H7 (cell line): ENCODE data around the gene SSC4D. TPM values are rescaled to one million over a fixed set of nuclear protein-coding genes. Genes with fewer than 3 reads are reported as not detected.
"Not testable (repeated sequence)": the region's sequence is repeated elsewhere in the genome, so short reads cannot be mapped to it uniquely, and the experiment has no call there.

Experiments used
- DNase-seq: peaks from one replicate; pipeline ENCODE4 v3.0.0; 2012
- H3K27me3 ChIP-seq: 2 replicates; pipeline ENCODE4 v1.6.0; 2011; ENCODE audit warnings: mild to moderate bottlenecking, low read length; ENCODE audit not compliant: control insufficient read depth, insufficient read depth
- H3K36me3 ChIP-seq: replicated peaks from 2 replicates; pipeline ENCODE4 v1.5.1; 2011; ENCODE audit warnings: low read length; ENCODE audit not compliant: control insufficient read depth, insufficient read depth
- H3K4me3 ChIP-seq: 2 replicates; pipeline ENCODE4 v1.5.1; 2011; ENCODE audit warnings: low read depth, mild to moderate bottlenecking, control low read depth, low read length, moderate library complexity; ENCODE audit not compliant: insufficient read depth
- total RNA-seq: library from RNA; depleted of rRNA; stranded (reverse); fragments of >200 nt; shearing (Covaris generic); gene quantifications from 2 replicates; pipeline ENCODE4 v1.2.3, GENCODE V29; 2014

Gene SSC4D
- total RNA-seq, 1 experiment from 2014 or later = 19.6 TPM

DNA sequence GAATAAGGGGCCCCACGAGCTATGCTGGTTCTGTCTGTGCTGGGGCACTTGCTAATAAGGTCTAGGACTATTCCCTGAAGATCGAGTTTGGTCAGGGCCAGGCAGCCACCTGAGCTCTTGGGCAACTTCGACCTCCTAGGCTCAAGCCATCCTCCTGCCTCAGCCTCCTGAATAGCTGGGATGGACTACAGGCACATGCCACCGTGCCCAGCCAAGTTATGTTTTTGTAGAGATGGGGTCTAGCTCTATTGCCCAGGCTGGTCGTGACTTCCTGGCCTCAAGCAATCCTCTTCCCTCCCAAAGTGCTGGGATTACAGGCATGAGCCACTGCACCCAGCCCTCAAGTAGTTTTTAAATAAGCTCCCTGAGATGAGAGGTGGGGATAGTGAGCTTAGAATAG is 18.1 kb upstream of the SSC4D start:
- no peak for DNase-seq
- Histone ChIP-seq H3K4me3 (no peak overlapping the region), H3K27me3 (no peaks in the 10 kb centered on the region), H3K36me3 (no peaks in the 10 kb centered on the region)

- H3K27me3 ChIP-seq = no peaks in the 10 kb centered on the region
- no peak overlapping the region for H3K4me3 ChIP-seq
- no peaks in the 10 kb centered on the region for H3K36me3 ChIP-seq
- DNase-seq = peak; percentile 24
Measured at GRCh38 chr7:76426246-76426645, 16.7 kb upstream of the SSC4D start.

GRCh38 chr7:76425558-76425957 is 16.1 kb upstream of the SSC4D start:
- H3K36me3 ChIP-seq, DNase-seq, H3K27me3 ChIP-seq, H3K4me3 ChIP-seq: not testable (repeated sequence)

- Histone ChIP-seq H3K4me3 (no peak overlapping the region), H3K36me3 (no peaks in the 10 kb centered on the region), H3K27me3 (no peaks in the 10 kb centered on the region)
- DNase-seq = no peak
Measured at GRCh38 chr7:76425156-76425555, 15.7 kb upstream of the SSC4D start.

DNA sequence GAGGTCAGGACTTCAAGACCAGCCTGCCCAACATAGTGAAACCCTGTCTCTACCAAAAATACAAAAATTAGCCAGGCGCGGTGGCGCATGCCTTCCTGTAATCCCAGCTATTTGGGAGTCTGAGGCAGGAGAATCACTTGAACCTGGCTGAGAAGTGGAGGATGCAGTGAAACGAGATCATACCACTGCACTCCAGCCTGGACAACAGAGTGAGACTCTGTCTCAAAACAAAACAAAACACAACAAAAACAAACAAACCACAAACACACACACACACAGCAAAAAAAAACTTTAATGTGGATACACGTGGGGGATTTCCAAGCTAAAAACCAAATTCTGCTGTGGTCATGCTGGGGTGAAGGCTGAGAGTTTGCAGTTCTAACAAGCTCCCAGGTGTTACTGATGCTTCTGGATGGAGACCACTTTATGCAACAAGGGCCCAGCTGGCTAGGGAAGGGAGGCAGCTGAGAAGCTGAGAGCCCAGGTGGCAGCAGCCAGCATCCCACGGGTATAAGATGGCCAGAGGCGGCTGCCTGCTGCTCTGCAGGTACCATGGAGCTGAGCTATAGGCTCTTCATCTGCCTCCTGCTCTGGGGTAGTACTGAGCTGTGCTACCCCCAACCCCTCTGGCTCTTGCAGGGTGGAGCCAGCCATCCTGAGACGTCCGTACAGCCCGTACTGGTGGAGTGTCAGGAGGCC is 15.1 kb upstream of the SSC4D start, which contains the start of gene ZP3:
Gene ZP3, plus strand, starts transcription at position 538 of the 699 bp plus-strand sequence. Its CDS starts 15 bp downstream, at position 553.
- Histone ChIP-seq H3K27me3 (no peaks in the 10 kb centered on the region), H3K36me3 (no peaks in the 10 kb centered on the region), H3K4me3 (no peak within 1 kb of the TSS)
- DNase-seq = peak; percentile 26

DNA sequence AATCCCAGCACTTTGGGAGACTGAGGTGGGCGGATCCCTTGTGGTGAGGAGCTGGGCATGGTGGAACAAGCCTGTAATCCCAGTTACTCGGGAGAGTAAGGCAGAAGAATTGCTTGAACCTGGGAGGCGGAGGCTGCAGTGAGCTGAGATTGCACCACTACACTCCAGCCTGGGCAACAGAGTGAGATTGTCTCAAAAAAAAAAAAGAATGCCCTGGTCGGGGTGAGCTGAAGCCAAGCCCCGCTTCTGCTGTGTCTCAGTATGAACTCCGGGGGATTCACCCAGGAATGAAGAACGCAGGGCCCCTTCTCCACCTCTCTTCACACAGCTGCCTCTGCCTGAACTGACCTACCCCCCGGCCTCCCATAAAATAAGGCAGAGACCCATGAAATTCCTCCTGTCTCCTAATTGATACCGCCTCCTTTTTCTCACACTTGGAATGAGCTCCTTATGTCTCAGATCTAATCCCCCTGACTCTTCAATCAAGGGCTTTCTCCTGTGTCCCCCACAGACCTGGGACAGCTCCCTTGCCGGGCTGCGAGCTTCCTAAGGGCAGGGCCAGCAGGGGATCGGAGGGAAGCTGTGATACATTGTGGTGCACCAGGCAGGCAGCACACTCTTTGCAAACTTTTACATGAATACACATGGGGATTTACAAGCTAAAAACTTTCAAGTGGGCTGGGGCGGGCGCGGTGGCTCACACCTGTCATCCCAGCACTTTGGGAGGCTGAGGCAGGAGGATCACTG is 14.3 kb upstream of the SSC4D start:
- no peak overlapping the region for H3K4me3 ChIP-seq
- no peaks in the 10 kb centered on the region for H3K27me3 ChIP-seq
- peak; percentile 52 for DNase-seq
- H3K36me3 ChIP-seq = no peaks in the 10 kb centered on the region

DNA sequence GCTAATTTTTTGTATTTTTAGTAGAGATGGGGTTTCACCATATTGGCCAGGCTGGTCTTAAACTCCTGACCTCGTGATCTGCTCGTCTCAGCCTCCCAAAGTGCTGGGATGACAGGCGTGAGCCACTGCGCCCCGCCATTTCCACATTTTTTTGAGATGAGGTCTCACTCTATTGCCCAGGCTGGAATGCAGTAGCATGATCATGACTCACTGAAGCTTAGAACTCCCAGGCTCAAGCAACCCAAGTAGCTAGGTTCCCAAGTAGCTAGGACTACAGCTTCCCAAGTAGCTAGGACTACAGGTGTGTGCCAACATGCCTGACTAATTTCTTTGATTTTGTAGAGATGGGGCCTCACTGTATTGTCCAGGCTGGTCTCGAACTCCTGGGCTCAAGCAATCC is 11.6 kb upstream of the SSC4D start:
- H3K4me3 ChIP-seq, DNase-seq, H3K36me3 ChIP-seq, H3K27me3 ChIP-seq: not testable (repeated sequence)

DNA sequence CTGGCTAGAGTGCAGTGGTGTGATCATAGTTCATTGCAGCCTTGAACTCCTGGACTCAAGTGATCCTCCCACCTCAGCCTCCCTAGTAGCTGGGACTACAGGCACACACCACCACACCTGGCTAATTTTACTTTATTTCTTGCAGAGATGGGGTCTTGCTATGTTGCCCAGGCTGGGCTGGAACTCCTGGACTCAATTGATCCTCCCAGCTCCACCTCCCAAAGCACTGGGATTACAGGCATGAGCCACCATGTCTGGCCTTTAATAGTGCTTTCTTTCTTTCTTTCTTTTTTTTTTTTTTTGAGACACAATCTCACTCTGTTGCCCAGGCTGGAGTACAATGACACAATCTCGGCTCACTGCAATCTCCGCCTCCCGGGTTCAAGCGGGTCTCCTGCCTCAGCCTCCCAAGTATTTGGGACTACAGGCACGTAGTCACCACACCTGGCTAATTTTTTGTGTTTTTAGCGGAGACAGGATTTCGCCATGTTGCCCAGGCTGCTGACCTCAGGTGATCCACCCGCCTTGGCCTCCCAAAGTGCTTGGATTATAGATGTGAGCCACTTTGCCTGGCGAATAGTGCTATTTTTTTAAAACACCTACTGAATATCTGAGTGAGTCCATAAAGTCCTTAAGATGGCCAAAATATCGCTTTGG is 8.3 kb upstream of the SSC4D start:
- H3K27me3 ChIP-seq, H3K4me3 ChIP-seq, H3K36me3 ChIP-seq, DNase-seq: not testable (repeated sequence)

DNA sequence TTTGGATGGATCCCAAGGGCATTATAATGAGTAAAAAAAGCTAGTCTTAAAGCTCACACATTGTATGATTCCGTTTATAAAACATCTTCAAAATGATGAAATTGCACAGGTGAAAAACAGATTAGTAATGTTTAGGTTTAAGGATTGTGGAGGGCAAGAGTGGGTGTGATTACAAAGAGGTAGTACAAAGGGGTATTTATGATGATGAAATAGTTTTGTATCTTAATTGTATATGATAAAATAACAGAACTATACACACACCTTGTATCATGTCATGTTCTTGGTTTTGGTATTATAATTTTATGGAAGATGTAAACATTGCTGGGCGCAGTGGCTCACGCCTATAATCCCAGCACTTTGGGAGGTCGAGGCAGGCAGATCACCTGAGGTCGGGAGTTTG is 2.8 kb upstream of the SSC4D start:
- no peak for DNase-seq
- H3K36me3 ChIP-seq = no peaks in the 10 kb centered on the region
- no peaks in the 10 kb centered on the region for H3K27me3 ChIP-seq
- H3K4me3 ChIP-seq = no peak overlapping the region

DNA sequence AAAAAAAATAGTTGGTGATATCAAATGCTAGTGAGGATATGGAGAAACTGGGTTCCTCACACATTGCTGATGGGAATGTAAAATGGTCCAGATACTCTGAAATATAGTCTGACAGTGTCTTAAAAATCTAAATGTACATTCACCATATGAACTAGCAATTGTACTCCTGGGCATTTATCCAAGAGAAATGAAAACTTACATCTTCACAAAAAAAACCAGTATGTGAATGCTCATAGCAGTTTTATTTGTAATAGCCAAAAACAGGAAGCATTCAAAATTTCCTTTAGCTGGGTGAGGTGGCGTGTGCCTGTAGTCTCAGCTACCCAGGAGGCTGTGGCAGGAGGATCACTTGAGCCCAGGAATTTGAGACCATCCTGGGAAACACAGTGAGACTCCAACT is 2.1 kb upstream of the SSC4D start:
- Histone ChIP-seq H3K27me3 (no peaks in the 10 kb centered on the region), H3K4me3 (no peak overlapping the region), H3K36me3 (no peaks in the 10 kb centered on the region)
- no peak for DNase-seq

- no peak overlapping the region for H3K4me3 ChIP-seq
- H3K27me3 ChIP-seq = no peaks in the 10 kb centered on the region
- no peaks in the 10 kb centered on the region for H3K36me3 ChIP-seq
- no peak for DNase-seq
Measured at GRCh38 chr7:76408121-76408560, 1.4 kb downstream of the SSC4D start.

- H3K36me3 ChIP-seq = no peaks in the 10 kb centered on the region
- no peak for DNase-seq
- H3K27me3 ChIP-seq = no peaks in the 10 kb centered on the region
- H3K4me3 ChIP-seq = no peak overlapping the region
Measured at GRCh38 chr7:76407718-76408117, 1.8 kb downstream of the SSC4D start.

DNA sequence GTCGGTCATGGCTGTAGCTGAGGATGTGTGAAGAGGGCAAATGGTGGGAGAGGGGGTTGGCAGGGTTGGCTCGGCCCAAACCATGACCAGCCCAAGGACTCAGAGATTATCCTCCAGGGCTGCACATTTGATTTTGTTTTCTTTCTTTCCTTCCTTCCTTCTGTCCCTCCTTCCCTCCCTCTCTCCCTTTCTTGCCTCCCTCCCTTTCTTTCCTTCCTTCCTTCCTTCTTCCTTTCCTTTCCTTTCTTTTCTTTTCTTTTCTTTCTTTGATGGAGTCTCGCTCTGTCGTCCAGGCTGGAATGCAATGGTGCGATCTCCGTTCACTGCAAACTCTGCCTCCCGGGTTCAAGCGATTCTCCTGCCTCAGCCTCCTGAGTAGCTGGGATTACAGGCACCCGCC is 3.8 kb downstream of the SSC4D start:
- no peak overlapping the region for H3K4me3 ChIP-seq
- H3K36me3 ChIP-seq = no peaks in the 10 kb centered on the region
- no peak for DNase-seq
- H3K27me3 ChIP-seq = no peaks in the 10 kb centered on the region

- no peak overlapping the region for H3K4me3 ChIP-seq
- H3K27me3 ChIP-seq = no peaks in the 10 kb centered on the region
- H3K36me3 ChIP-seq = no peaks in the 10 kb centered on the region
- DNase-seq = peak; percentile 27
Measured at GRCh38 chr7:76403780-76404494, 5.6 kb downstream of the SSC4D start.
